Sigmoid colon (tissue), 7 donors: ENCODE data around the gene USH1G. TPM values are rescaled to one million over a fixed set of nuclear protein-coding genes. Genes with fewer than 3 reads are reported as not detected.
"Not testable (repeated sequence)": the region's sequence is repeated elsewhere in the genome, so short reads cannot be mapped to it uniquely, and the experiment has no call there.

ENCODE experiments used
- DNase-seq: peaks from one replicate; pipeline ENCODE4 v3.0.0-alpha.2; 2019
- H3K27ac ChIP-seq, 4 donors: fragments of 200-600 bp; sonication (generic); one replicate each; pipeline ENCODE4 v1.5.1; 2016 to 2019; ENCODE audit warnings: mild to moderate bottlenecking in 1 of 4
- H3K27me3 ChIP-seq, 3 donors: fragments of 200-600 bp; sonication (generic); one replicate each; pipeline ENCODE4 v1.5.1; 2019; ENCODE audit warnings: mild to moderate bottlenecking in 1 of 3
- H3K36me3 ChIP-seq, 4 donors: fragments of 200-600 bp; sonication (generic); one replicate each; pipeline ENCODE4 v1.5.1; 2016 to 2019
- H3K4me1 ChIP-seq, 4 donors: fragments of 200-600 bp; sonication (generic); one replicate each; pipeline ENCODE4 v1.5.1; 2017 to 2019
- H3K4me3 ChIP-seq, 4 donors: fragments of 200-600 bp; sonication (generic); one replicate each; pipeline ENCODE4 v1.5.1; 2017 to 2019; ENCODE audit warnings: mild to moderate bottlenecking in 2 of 4, moderate library complexity in 1 of 4
- H3K9me3 ChIP-seq, 4 donors: fragments of 200-600 bp in 3 of 4; sonication (generic) in 3 of 4; one replicate each; pipeline versions ENCODE4 v1.5.1 to v1.6.1; 2013 to 2019
- CTCF ChIP-seq, 4 experiments: fragments of 450-650 bp in 3 of 4; fragments of 200-600 bp in 1 of 4; IDR thresholded peaks; one replicate each; pipeline ENCODE4 v1.5.1; 2016 to 2019; ENCODE audit warnings: antibody characterized with exemption in 4 of 4, mild to moderate bottlenecking in 3 of 4, moderate library complexity in 2 of 4
- EP300 ChIP-seq, 4 donors: sonication (generic); formaldehyde crosslinking; IDR thresholded peaks; one replicate each; pipeline ENCODE4 v1.6.1; 2017; ENCODE audit warnings: antibody characterized with exemption in 4 of 4
- POLR2A ChIP-seq, 2 donors: fragments of 450-650 bp; IDR thresholded peaks; one replicate each; pipeline ENCODE4 v1.6.1; 2016; ENCODE audit warnings: antibody characterized with exemption in 2 of 2, mild to moderate bottlenecking in 2 of 2, moderate library complexity in 2 of 2
- POLR2AphosphoS5 ChIP-seq, 4 donors: sonication (generic); formaldehyde crosslinking; IDR thresholded peaks; one replicate each; pipeline ENCODE4 v1.6.1; 2017; ENCODE audit warnings: antibody characterized with exemption in 4 of 4
- WGBS, 2 donors: extraction: QIAGEN DNeasy Blood & Tissue Kit; methylation state at CpG; one replicate each; pipeline ENCODE4 v1.1.7; 2013; 5-methylcytosine and 5-hydroxymethylcytosine counted together
- intact Hi-C: fragments of 100-400 bp; cut with DNase I; formaldehyde crosslinking; loops from one replicate; pipeline ENCODE4 v1.15.1; 2023
- polyA plus RNA-seq, 3 donors: library from polyadenylated mRNA; stranded (reverse); fragments of 200-250 nt; gene quantifications; one replicate each; pipeline ENCODE4 v1.2.3, GENCODE V29; 2013
- total RNA-seq, 4 donors: library from RNA; depleted of rRNA; stranded (reverse); fragments of >200 nt; gene quantifications; one replicate each; pipeline ENCODE4 v1.1.0, GENCODE V29; 2016
- donor health status: healthy with polysubstance abuse.
- donor health status: Bipolar disorder and iron deficiency.
- donor health status: healthy.

Gene USH1G
- total and polyA plus RNA-seq, 7 donors: 0.09 TPM; not detected in 6

DNA sequence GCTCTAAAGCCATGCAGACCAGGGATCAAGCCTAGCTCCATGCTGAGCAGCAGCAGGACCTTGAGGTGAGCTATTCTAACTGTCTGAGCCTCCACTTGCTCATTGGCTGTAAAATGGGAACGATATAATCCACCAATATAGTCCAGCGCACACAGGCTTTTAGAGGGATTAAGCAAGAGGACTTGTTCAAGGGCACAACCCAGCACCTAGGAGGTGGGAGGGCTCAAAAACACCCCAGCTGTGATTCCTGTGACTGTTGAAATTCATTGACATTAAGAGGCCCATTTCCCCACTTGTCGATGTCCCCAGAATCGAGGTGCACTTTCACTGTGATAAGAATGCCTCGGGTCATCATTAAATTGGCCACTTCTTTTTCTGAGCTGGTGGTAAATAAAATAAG, 4.1 kb downstream of the USH1G start:
- Histone ChIP-seq H3K36me3 (no peaks in the 10 kb centered on the region), H3K4me1 (peaks cover 0 to 16% (median 14%) of the 10 kb centered on the region in 4 donors), H3K4me3 (no peak overlapping the region), H3K27me3 (peaks cover 23 to 60% (median 54%) of the 10 kb centered on the region in 3 donors), H3K27ac (no peak overlapping the region), H3K9me3 (no peaks in the 10 kb centered on the region)
- TF ChIP-seq EP300 (IDR thresholded peaks at IDR 0.05): no peak
- no peak for TF ChIP-seq CTCF (IDR thresholded peaks at IDR 0.05)
- no peak for TF ChIP-seq POLR2AphosphoS5 (IDR thresholded peaks at IDR 0.05)
- no peak for TF ChIP-seq POLR2A (IDR thresholded peaks at IDR 0.05)
- intact Hi-C loops: no loop called here
- WGBS, 2 donors: 85 to 94% methylated on average over 5 of the region's 5 CpGs
- DNase-seq: no peak

DNA sequence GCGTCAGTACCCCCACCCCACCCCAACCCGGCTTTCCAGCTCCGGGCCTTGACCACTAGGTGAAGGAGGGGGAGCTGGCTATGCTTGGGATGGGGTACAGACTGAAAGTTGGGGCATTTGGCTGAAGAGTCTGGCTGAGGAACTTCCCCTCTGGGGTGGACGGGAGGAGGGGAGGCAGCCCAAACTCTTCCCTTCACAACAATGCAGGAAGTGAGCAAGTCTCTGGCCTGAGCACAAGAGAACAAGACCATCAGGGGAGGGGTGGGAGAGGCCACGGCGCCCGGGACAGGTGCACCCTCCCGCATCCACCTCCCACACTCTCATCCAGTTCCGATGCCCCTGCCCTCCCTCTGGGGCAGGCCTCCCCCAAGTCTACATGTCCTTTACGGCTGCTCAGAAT, 5.6 kb downstream of the USH1G start:
- TF ChIP-seq POLR2A (IDR thresholded peaks at IDR 0.05): no peak
- TF ChIP-seq POLR2AphosphoS5 (IDR thresholded peaks at IDR 0.05): no peak
- TF ChIP-seq EP300 (IDR thresholded peaks at IDR 0.05): no peak
- no peak for TF ChIP-seq CTCF (IDR thresholded peaks at IDR 0.05)
- no peaks in the 10 kb centered on the region for H3K36me3 ChIP-seq
- H3K9me3 ChIP-seq: no peaks in the 10 kb centered on the region
- 48 to 55% methylated on average over 10 of the region's 10 CpGs for WGBS, 2 donors
- H3K27me3 ChIP-seq: peaks cover 9 to 45% (median 39%) of the 10 kb centered on the region in 3 donors
- no peak overlapping the region for H3K4me3 ChIP-seq
- intact Hi-C loops: no loop called here
- H3K27ac ChIP-seq: no peak overlapping the region
- DNase-seq: no peak
- H3K4me1 ChIP-seq: peaks cover 0 to 2% (median under 1%) of the 10 kb centered on the region in 4 donors

DNA sequence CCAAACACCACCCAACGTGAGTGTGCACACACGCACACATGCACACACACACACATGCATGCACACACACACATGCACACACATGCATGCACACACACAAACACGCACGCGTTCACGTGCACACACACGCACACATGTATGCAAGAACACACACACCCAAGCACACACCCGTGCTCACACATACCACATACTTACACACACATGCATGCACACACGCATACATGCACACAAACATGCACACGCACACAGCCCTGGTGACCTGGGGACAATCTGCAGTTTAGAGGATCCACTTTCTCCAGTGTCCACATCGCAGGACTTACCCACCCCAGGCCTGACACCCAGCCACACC, 6.2 kb downstream of the USH1G start:
- DNase-seq: no peak
- no peaks in the 10 kb centered on the region for H3K9me3 ChIP-seq
- TF ChIP-seq POLR2AphosphoS5 (IDR thresholded peaks at IDR 0.05) (no peak), CTCF (IDR thresholded peaks at IDR 0.05) (no peak), EP300 (IDR thresholded peaks at IDR 0.05) (no peak), POLR2A (IDR thresholded peaks at IDR 0.05) (no peak)
- 83 to 88% methylated on average over 11 of the region's 11 CpGs for WGBS, 2 donors
- no peaks in the 10 kb centered on the region for H3K4me1 ChIP-seq
- no peak overlapping the region for H3K27ac ChIP-seq
- H3K27me3 ChIP-seq: peaks cover 4 to 39% (median 33%) of the 10 kb centered on the region in 3 donors
- intact Hi-C loops: no loop called here
- H3K4me3 ChIP-seq: no peak overlapping the region
- H3K36me3 ChIP-seq: no peaks in the 10 kb centered on the region

DNA sequence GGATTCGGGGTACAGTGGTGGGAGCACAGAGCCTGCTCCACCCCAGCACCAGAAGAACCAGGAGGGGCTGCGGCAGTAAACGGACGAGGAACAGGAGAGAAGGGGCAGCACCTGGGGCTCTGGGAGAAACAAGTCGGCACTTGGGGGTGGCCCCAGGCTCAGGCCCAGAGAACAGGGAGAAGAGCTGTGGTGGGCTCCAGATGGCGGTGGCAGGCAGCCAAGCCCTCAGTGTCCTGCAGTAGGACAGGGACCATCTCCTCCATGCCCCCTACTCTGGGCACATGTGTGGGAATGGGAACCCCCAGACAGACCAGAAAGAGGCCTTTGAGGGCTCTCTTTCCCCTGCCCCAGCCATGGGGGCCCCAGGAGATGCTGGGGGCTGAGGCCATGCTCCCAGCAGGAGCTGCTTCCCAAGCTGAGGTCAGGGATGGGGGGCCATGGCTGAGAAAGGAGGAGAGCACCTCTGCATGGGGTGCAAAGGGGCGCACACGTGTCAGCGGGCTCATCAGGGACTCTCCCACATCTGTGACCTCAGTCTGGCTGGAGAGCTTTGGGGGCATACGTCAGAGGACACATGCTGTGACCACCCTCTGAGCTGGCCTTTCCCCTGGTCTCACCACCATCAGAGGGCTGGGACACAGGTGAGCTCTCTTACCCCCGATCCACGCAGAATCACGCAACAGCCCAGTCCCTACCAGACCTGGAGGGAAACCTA, 6.8 kb downstream of the USH1G start:
- no peak for TF ChIP-seq POLR2AphosphoS5 (IDR thresholded peaks at IDR 0.05)
- TF ChIP-seq CTCF (IDR thresholded peaks at IDR 0.05): no peak
- TF ChIP-seq POLR2A (IDR thresholded peaks at IDR 0.05): no peak
- no peak for TF ChIP-seq EP300 (IDR thresholded peaks at IDR 0.05)
- WGBS, 2 donors: 89 to 90% methylated on average over 13 of the region's 13 CpGs
- intact Hi-C loops: no loop called here

GRCh38 chr17:74911423-74911822, 11.6 kb downstream of the USH1G start:
- H3K36me3 ChIP-seq, H3K9me3 ChIP-seq, H3K4me3 ChIP-seq, H3K27me3 ChIP-seq, H3K4me1 ChIP-seq, H3K27ac ChIP-seq, DNase-seq, intact Hi-C loops: not testable (repeated sequence)
- 45 to 73% methylated on average over 8 of the region's 8 CpGs for WGBS, 2 donors

More for the DNA sequence above, 6.8 kb downstream of the USH1G start:
- DNase-seq: no peak
- no peaks in the 10 kb centered on the region for H3K9me3 ChIP-seq
- no peak overlapping the region for H3K4me3 ChIP-seq
- H3K27me3 ChIP-seq: peaks cover under 1 to 34% (median 28%) of the 10 kb centered on the region in 3 donors
- H3K4me1 ChIP-seq: no peaks in the 10 kb centered on the region
- H3K36me3 ChIP-seq: no peaks in the 10 kb centered on the region
- H3K27ac ChIP-seq: no peak overlapping the region

- H3K36me3 ChIP-seq, intact Hi-C loops, H3K27me3 ChIP-seq, H3K9me3 ChIP-seq, H3K27ac ChIP-seq, H3K4me1 ChIP-seq, H3K4me3 ChIP-seq, DNase-seq: not testable (repeated sequence)
- WGBS, 2 donors: 72% methylated on average over 4 of the region's 4 CpGs
These were observed 14.0 kb downstream of the USH1G start for GRCh38 chr17:74909097-74909496.
